KOPT-K1 (cell line): ENCODE measurements around the gene FAM227B.

Experiments
- H3K27ac ChIP-seq: fragments of 200-600 bp; sonication (generic); 2 replicates; pipeline ENCODE4 v1.5.1; 2016; ENCODE audit warnings: antibody characterized with exemption, mild to moderate bottlenecking, low read depth, low read length; ENCODE audit not compliant: poor library complexity, severe bottlenecking
- H3K36me3 ChIP-seq: fragments of 200-600 bp; sonication (generic); 2 replicates; pipeline ENCODE4 v1.5.1; 2017; ENCODE audit warnings: antibody characterized with exemption, mild to moderate bottlenecking, low read length, moderate library complexity; ENCODE audit not compliant: insufficient read depth
- H3K9me3 ChIP-seq: fragments of 200-600 bp; sonication (generic); 2 replicates; pipeline ENCODE4 v1.5.1; 2017; ENCODE audit warnings: antibody characterized with exemption, low read length, mild to moderate bottlenecking; ENCODE audit not compliant: insufficient read depth, poor library complexity, severe bottlenecking

Gene FAM227B

GRCh38 chr15:49303003-49303402 is 317.6 kb downstream of the FAM227B start:
- Histone ChIP-seq H3K36me3 (peaks cover 17% of the 10 kb centered on the region), H3K27ac (no peak overlapping the region), H3K9me3 (peaks cover 13% of the 10 kb centered on the region)

DNA sequence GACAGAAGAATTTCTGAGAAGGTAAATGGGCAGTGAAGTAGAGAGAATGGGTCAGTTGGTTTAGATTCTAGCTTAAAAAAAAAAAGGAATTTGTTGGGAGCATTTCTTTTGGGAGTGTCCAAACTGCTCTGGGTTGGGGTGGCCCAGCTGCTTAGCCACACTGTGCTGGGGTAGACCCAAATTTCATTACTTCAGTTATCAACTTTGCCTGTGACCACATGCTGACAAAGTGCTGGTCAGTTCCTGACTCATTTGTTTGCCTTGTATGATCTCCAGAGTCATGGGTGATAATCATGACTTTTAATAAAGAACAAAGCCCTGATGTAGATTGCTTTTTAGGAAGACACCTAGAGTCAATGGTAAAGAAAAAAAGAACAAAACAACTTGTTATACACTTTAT is 319.1 kb downstream of the FAM227B start:
- Histone ChIP-seq H3K36me3 (peaks cover 17% of the 10 kb centered on the region), H3K9me3 (peaks cover 13% of the 10 kb centered on the region), H3K27ac (no peak overlapping the region)

- H3K9me3 ChIP-seq: peaks cover 13% of the 10 kb centered on the region
- peaks cover 23% of the 10 kb centered on the region for H3K36me3 ChIP-seq
- no peak overlapping the region for H3K27ac ChIP-seq
Observed at GRCh38 chr15:49300856-49301255, 319.8 kb downstream of the FAM227B start.

- no peak overlapping the region for H3K27ac ChIP-seq
- H3K9me3 ChIP-seq: peaks cover 13% of the 10 kb centered on the region
- peaks cover 19% of the 10 kb centered on the region; the same call in 1 of the 2 replicates for H3K36me3 ChIP-seq
Observed at GRCh38 chr15:49297584-49297983, 323.0 kb downstream of the FAM227B start.

- H3K9me3 ChIP-seq: peaks cover 13% of the 10 kb centered on the region
- H3K27ac ChIP-seq: no peak overlapping the region
- peaks cover 32% of the 10 kb centered on the region; the same call in 1 of the 2 replicates for H3K36me3 ChIP-seq
Observed at GRCh38 chr15:49296258-49296657, 324.4 kb downstream of the FAM227B start.

DNA sequence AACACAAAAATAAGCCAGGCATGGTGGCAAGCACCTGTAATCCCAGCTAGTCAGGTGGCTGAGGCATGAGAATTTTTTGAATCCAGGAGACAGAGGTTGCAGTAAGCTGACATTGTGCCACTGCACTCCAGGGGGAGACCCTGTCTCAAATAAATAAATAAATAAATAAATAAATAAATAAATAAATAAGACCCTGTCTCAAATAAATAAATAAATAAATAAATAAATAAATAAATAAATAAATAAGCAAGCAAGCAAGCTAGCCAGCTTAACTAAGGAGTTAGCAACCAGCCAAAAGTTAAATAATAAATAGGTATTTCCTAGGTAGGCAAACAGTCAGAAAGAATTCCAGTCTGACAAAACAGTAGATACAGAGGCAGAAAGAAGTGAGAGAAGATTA is 326.7 kb downstream of the FAM227B start:
- peaks cover 26% of the 10 kb centered on the region; the same call in 1 of the 2 replicates for H3K36me3 ChIP-seq

GRCh38 chr15:49290191-49290590 is 330.4 kb downstream of the FAM227B start:
- Histone ChIP-seq H3K36me3 (peaks cover 32% of the 10 kb centered on the region), H3K27ac (no peak overlapping the region), H3K9me3 (no peaks in the 10 kb centered on the region)

More for the DNA sequence above, 326.7 kb downstream of the FAM227B start:
- Histone ChIP-seq H3K27ac (no peak overlapping the region), H3K9me3 (no peaks in the 10 kb centered on the region)

GRCh38 chr15:49288391-49288790 is 332.2 kb downstream of the FAM227B start:
- Histone ChIP-seq H3K36me3 (peaks cover 50% of the 10 kb centered on the region), H3K9me3 (no peaks in the 10 kb centered on the region), H3K27ac (no peak overlapping the region)

DNA sequence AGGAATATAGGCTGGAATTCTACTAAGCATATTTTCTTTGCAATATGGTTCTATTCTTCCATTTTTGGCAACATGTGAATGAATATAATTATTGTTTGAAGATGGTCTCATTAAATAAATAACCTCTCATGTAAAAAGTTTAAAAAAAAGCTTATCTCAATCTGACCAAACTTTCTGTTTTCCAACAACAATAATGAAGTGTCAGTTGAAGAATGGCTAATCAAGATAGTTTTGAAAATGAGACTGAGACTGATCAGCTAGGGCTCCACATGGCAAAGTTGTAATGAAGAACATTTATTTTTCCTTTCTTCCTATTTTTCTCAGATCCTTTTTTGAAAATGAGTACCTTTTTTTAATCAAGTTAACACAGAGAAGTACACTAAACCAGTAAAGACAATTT is 333.1 kb downstream of the FAM227B start:
- no peaks in the 10 kb centered on the region for H3K9me3 ChIP-seq
- H3K27ac ChIP-seq: no peak overlapping the region
- peaks cover 46% of the 10 kb centered on the region for H3K36me3 ChIP-seq

- peaks cover 40% of the 10 kb centered on the region for H3K36me3 ChIP-seq
- no peaks in the 10 kb centered on the region for H3K9me3 ChIP-seq
- no peak overlapping the region for H3K27ac ChIP-seq
Observed at GRCh38 chr15:49286649-49287404, 333.8 kb downstream of the FAM227B start.

- no peaks in the 10 kb centered on the region for H3K9me3 ChIP-seq
- H3K27ac ChIP-seq: no peak overlapping the region
- H3K36me3 ChIP-seq: peaks cover 34% of the 10 kb centered on the region
Observed at GRCh38 chr15:49282366-49282765, 338.3 kb downstream of the FAM227B start.

DNA sequence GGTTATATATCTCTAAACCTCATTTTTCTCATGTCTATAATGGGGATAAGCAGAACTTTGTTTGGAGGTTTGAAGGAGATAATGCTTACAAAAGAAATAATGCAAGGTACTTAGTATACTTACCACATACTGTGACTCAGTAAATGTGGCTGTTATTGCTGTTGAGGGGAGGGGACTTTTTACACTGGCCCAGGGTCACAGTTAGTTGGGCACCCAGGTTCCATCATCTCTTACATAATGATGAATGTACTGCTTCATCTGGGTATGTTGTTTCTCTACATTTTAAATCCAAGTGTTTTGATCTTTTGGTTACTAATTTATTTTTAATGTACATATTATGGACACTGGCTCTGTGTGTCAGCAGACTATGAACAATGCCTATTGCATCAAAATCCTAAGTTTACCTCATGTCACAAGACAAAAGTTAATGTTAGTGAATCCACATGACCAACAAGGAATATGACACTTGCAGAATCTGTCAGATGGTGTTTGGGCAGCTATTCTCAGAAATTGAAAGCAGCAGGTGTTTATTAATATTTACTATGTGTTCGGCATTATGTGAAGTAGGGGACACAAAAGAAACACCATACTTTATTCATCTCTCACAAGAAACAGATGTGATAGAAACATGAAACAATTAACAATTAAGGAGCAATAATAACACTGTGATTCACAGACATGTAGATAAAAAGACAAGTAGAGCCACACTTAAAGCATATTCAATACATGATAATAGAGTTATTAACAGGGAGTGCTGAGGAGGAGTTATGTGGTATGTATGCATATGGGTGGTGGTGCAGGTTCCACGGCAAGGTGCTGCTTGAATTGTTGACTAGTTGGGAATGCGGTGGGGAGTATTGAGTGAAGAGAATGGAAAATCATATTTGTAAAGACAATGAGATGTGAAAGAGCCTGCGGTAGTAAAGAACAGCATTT is 340.8 kb downstream of the FAM227B start:
- no peaks in the 10 kb centered on the region for H3K9me3 ChIP-seq
- H3K36me3 ChIP-seq: peaks cover 19% of the 10 kb centered on the region
- H3K27ac ChIP-seq: no peak overlapping the region

DNA sequence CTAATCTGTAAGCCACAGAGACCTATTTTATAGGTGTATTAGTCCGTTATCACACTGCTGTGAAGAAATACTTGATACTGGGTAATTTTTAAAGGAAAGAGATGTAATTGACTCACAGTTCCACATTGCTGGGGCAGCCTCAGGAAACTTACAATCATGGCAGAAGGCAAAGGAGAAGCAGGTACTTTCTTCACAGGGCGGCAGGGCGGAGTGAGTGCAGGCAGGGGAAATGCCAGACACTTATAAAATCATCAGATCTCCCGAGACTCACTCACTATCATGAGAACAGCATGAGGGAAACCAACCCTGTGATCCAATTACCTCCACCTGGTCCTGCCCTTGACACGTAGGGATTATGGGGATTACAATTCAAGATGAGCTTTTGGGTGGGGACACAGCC is 341.9 kb downstream of the FAM227B start:
- H3K27ac ChIP-seq: no peak overlapping the region
- H3K9me3 ChIP-seq: no peaks in the 10 kb centered on the region
- peaks cover 8% of the 10 kb centered on the region for H3K36me3 ChIP-seq
